GM13976 (cell line): ENCODE results near the gene LRIT1.
"Not testable (repeated sequence)": the region's sequence is repeated elsewhere in the genome, so short reads cannot be mapped to it uniquely, and the experiment has no call there.

Experiments used
- DNase-seq: peaks from one replicate; pipeline ENCODE4 v3.0.0; 2012; ENCODE audit warnings: low spot score
- CTCF ChIP-seq: IDR thresholded peaks from 2 replicates; pipeline ENCODE4 v1.5.1; 2012; ENCODE audit warnings: borderline replicate concordance, mild to moderate bottlenecking; ENCODE audit not compliant: insufficient read depth; ENCODE audit errors: extremely low read depth, missing control alignments, control extremely low read depth
- in situ Hi-C: fragments of 300-500 bp; cut with MboI; formaldehyde crosslinking; loops from one replicate; pipeline ENCODE4 v1.12.0; 2022; ENCODE audit warnings: low sequenced_read_pairs, mixed read lengths, inconsistent platforms; ENCODE audit not compliant: unreplicated experiment

The LRIT1 gene

GRCh38 chr10:84241185-84241790 is at the start of gene LRIT1:
Gene LRIT1 (minus strand): TSS chr10:84241546. CDS start chr10:84241439, 107 bp downstream.
- in situ Hi-C loops, result no loop called here
- DNase-seq, result no peak
- TF ChIP-seq CTCF, result no peak

GRCh38 chr10:84290235-84290634 is 48.9 kb upstream of the LRIT1 start:
- TF ChIP-seq CTCF, result no peak
- in situ Hi-C loops, result no loop called here
- no peak for DNase-seq

- no peak for TF ChIP-seq CTCF
- in situ Hi-C loops, result no loop called here
- DNase-seq, result no peak
These were observed 48.3 kb upstream of the LRIT1 start for GRCh38 chr10:84289521-84290200.

- TF ChIP-seq CTCF, result no peak
- in situ Hi-C loops, result no loop called here
- DNase-seq, result no peak
These were observed 46.8 kb upstream of the LRIT1 start for GRCh38 chr10:84288151-84288550.

- no peak for DNase-seq
- in situ Hi-C loops, result no loop called here
- TF ChIP-seq CTCF, result no peak
These were observed 45.3 kb upstream of the LRIT1 start for GRCh38 chr10:84286695-84287094.

- in situ Hi-C loops, DNase-seq: not testable (repeated sequence)
These were observed 38.6 kb upstream of the LRIT1 start for GRCh38 chr10:84279876-84280475.

GRCh38 chr10:84270708-84271107 is 29.4 kb upstream of the LRIT1 start:
- no peak for TF ChIP-seq CTCF
- no peak for DNase-seq
- in situ Hi-C loops, result no loop called here
